ENCODE measurements around the gene FBXW10. TPM values are rescaled to one million over a fixed set of nuclear protein-coding genes. Genes with fewer than 3 reads are reported as not detected.
"Not testable (repeated sequence)": the region's sequence is repeated elsewhere in the genome, so short reads cannot be mapped to it uniquely, and the experiment has no call there.

Gene FBXW10, protein sequence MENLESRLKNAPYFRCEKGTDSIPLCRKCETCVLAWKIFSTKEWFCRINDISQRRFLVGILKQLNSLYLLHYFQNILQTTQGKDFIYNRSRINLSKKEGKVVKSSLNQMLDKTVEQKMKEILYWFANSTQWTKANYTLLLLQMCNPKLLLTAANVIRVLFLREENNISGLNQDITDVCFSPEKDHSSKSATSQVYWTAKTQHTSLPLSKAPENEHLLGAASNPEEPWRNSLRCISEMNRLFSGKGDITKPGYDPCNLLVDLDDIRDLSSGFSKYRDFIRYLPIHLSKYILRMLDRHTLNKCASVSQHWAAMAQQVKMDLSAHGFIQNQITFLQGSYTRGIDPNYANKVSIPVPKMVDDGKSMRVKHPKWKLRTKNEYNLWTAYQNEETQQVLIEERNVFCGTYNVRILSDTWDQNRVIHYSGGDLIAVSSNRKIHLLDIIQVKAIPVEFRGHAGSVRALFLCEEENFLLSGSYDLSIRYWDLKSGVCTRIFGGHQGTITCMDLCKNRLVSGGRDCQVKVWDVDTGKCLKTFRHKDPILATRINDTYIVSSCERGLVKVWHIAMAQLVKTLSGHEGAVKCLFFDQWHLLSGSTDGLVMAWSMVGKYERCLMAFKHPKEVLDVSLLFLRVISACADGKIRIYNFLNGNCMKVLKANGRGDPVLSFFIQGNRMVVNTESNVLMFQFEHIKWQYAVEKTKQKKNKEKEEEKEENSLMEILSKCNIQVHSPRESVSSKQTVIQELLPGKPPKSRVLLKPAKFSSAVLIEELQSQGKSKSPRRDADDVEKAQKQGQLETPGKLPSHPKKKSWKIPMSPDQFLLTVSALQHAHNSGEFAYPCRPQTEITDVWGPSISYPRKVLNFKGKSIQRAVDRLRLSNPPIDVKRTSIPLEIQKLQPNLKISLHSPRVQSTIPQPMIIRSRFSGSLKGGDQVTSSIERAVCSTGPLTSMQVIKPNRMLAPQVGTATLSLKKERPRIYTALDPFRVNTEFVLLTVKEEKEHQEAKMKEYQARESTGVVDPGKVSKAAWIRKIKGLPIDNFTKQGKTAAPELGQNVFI
- polyA plus RNA-seq, result under 1 TPM in 2 of 3 donors, not detected in 1; 0.05 to 0.12 TPM

DNA sequence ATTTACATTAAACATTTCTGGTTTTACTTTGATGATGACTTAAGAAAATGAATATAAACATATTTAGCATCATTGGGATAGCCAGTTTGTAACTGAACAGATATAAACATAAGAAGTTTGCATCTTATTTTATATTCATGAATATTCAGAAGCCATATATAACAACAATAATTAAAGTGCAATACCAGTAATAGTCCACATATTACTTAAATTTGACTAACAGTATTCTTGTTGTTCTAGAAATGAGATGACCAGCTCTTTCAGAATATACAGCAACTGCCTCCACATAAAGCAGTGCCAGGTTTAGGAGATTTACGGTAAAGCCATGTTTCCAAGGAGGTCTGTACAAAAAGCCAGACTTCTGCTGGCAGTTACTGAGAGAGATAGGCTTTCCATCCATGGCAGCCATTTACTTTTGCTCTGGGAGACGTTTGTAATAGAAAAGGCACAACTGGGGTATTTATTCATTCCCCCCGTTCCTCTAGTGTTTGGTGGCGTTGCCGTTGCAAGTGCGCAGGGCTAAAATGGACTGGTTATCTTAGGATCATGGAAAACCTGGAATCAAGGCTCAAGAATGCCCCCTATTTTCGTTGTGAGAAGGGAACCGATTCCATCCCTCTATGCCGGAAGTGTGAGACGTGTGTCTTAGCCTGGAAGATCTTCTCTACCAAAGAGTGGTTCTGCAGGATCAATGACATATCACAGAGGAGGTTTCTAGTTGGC lies at the start of gene FBXW10:
FBXW10 (plus strand) TSS at position 356 of the 723 bp plus-strand sequence; CDS start at position 547, 191 bp downstream.
- not testable (repeated sequence) for H3K27ac ChIP-seq (ENCODE audit: low read depth, low read length)
- WGBS, 3 donors, result 22 to 50% (median 35%) methylated on average over 8 to 9 of the region's 10 CpGs

DNA sequence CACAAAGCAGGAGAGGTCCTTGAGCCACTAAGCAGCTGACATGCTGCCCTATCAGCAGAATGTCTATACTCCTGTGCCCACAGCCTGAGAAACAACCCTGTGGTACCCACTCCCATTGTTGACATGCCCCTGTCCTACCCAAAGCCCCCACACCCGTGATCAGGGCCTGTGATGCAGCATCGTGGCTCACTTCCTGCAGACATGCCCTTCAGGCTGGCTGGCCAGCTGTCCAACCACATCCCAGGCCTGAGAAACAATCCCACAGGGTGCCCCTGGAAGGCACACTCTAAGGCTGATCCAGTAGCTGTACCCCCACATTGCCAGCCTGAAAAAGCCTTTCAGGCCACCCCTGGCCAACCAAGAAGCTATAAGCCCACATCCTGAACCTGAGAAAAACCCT lies 48.7 kb upstream of the FBXW10 start:
- H3K27ac ChIP-seq (ENCODE audit: low read depth, low read length), result not testable (repeated sequence)
- 58 to 74% (median 66%) methylated on average over 2 of the region's 2 CpGs for WGBS, 3 donors

DNA sequence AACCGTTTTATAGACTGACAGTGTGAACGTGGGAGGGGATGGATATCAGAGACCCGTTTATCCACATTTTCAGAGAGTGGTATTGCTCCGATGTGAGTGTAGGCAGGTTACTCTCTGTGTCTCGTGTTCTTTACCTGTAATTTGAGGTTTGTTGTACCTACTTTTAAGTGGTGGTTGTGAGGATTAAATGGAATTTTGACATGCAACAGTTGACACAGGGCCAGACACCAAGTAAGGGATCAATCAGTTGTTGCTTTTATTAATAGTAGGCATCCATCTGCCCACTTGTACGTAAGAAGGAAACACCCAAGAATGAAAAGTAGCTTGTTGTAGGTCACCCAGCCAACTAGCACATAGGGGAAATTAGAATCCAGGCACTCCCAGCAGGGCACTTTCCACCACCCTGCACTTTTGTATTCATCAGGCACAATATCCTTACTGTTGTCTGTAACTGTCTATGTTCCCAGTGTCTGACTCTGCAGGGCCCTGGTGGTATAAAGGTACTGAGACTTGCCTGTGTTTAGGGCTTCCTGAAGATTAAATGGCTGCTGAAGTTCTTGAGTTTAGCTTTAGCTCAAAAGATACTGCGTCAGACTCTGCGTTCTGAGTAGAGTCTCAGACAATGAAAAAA lies 45.3 kb upstream of the FBXW10 start:
- WGBS, 3 donors, result 55 to 56% (median 56%) methylated on average over 8 of the region's 8 CpGs
- H3K27ac ChIP-seq (ENCODE audit: low read depth, low read length), result not testable (repeated sequence)

DNA sequence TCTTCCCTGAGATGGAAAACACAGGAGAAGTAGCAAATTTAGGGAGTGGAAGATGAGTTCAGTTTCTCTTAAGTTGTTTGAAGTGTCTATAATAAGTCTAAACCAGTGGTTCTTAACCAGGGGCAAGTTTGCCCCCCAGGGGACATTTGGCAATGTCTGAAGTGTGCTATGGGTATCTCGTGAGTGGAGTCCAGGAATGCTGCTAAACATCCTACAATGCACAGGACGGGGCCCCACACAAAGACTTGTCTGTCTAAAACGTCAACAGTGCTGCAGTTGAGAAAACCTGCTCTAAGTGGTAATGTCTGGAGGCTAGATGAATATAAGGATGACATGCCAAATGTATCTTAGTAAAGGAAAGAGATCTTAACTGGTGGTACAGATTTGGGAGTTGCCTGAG lies 37.9 kb upstream of the FBXW10 start:
- not testable (repeated sequence) for H3K27ac ChIP-seq (ENCODE audit: low read depth, low read length)
- 89 to 96% (median 92%) methylated on average over 3 of the region's 3 CpGs for WGBS, 3 donors

DNA sequence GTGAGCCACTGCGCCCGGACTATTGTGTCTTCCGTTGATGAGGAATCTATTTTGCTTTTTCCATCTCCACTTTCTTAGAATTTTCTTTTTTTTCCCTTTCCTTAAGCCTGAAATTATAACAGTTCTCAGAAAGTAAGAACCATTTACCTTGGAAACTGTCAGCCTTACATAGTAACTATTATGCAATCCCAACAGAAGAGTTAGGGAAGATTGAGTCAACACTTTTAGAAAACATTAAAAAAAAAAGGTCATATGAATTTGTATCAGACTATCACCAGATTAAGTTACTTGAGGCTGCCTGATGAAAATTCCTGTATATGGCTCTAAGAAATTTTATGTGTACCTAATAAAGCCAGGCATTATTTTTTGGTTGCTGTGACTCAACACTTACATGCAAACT lies 35.6 kb upstream of the FBXW10 start:
- WGBS, 3 donors, result 81 to 94% (median 90%) methylated on average over 3 of the region's 3 CpGs
- not testable (repeated sequence) for H3K27ac ChIP-seq (ENCODE audit: low read depth, low read length)

DNA sequence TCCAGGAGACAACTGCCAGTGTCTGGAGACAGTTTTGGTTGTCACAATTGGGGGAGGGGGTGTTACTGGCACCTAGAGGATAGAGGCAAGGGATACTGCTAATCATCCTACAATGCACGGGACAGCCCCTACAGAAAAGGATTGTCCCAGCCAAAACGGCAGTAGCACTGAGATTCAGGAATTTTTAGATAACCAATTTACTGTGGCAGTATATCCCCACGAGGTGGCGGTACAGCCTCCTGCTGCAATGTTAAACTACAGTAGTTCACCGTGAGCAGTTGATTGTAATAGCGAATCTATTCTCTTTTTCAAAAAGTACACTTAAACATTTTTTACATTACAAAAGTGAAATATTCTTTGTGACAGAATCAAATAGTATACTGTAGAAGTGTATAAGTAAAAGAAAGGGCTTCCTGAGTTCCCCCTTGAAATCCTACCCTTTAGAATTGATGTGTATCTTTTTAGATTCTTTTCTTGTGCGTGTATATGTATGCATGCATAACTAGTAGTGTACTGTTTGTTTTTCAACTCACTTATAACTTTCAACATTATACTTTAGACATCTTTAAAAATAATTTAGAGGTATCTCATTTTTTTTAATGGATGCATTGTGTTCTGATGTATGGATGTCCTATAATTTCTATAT lies 31.4 kb upstream of the FBXW10 start:
- H3K27ac ChIP-seq (ENCODE audit: low read depth, low read length), result not testable (repeated sequence)
- WGBS, 3 donors, result 11 to 18% (median 12%) methylated on average over 7 of the region's 7 CpGs

DNA sequence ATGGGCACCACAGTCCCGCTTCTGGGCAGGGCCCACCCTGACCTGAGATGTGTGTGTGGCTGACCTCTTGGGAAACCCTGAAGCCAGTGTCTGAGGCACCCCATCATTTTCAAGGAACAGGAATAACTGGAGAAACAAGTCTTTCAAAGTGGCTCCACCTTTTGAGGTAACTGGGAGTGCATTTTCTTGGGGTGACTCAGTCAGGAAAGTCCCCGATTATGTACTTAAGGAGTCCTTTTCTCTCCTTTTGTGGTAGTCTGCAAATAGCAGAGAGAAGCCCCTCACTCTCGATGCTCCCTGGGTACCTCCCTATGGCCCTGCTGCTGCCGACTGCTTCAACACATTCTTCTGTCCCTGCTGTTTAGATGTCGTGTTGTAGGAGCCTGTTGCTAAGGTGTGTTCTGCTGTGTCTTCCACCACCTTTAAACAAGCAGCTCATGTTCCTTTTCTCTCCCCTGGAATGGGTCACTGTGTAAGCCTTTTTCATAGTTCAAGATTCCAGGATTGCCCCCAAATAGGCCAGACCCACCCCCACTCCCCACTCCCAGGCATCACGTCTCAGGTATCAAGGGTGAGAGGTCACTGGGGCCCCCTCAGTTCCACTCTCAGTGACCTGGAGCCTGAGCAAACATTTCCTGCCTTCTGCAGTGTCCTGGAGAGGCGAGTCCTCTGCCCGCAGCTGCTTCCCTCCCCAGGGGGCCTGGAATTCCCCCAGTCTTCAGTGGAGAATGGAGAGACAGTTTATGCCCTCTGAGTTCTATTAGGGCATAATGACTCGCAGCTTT lies 25.0 kb upstream of the FBXW10 start:
- 51 to 64% (median 62%) methylated on average over 8 of the region's 9 CpGs for WGBS, 3 donors
- not testable (repeated sequence) for H3K27ac ChIP-seq (ENCODE audit: low read depth, low read length)

DNA sequence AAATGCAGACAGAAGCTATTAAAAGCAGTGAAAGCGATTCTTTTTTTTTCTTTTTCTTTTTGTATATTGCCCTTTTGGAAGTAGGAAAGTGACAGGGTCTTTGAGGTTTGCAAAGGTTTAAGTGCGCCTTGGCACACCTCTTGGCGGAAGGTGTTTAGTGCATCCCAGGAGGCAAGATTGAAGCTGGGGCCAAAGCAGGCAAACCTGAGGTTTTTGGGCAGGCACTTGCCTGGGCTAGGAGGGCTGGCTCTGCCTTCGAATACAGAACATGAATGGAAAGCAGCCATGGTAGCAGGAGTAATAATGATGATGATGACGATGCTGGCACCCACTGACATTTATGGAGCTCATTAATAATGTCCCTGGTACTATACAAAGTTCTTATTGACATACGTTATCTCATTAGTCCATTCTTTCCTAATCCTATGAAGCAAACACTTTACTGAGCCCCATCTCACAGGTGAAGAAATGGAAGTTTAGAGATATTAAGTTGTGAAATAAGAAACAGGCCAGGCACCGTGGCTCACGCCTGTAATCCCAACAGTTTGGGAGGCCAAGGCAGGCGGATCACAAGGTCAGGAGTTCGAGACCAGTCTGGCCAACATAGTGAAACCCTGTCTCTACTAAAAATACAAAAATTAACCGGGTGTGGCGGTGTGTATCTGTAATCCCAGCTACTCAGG lies 24.3 kb upstream of the FBXW10 start:
- WGBS, 3 donors, result 64 to 84% (median 83%) methylated on average over 9 to 12 of the region's 12 CpGs
- H3K27ac ChIP-seq (ENCODE audit: low read depth, low read length), result not testable (repeated sequence)

DNA sequence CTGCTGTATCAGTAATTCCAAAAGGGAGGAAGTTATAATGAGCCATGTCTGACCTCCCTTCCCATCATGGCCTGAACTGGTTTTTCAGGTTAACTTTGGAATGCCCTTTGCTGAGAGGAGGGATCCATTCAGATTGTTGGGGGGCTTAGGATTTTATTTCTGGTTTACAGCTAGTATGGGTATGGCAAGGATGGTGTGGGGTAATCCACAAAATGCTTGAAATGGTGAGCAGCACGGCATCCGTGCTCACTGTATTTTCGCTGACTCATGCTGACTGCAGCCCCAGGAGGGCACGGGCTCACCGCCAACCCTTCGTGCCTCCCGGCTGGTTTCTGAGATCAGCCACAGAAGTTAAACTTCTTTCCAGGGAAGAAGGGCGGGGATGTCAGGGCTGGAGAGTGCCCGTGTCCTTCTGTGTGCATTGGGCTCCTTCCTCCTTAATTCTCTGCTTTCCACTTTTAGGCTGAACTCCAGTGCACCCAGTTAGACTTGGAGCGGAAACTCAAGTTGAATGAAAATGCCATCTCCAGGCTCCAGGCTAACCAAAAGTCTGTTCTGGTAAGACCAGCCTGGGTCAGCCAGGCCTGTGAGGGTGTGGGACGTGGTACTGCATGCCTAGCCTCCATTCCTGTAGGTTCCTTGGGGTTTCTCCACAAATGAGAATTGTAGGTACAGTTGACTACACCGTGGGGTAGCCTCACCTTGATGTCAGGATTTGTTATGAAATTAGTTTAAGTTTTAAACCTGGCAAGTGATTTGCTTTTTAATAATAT lies 21.9 kb upstream of the FBXW10 start:
- not testable (repeated sequence) for H3K27ac ChIP-seq (ENCODE audit: low read depth, low read length)
- 70 to 93% (median 87%) methylated on average over 1 to 3 of the region's 12 CpGs for WGBS, 3 donors

DNA sequence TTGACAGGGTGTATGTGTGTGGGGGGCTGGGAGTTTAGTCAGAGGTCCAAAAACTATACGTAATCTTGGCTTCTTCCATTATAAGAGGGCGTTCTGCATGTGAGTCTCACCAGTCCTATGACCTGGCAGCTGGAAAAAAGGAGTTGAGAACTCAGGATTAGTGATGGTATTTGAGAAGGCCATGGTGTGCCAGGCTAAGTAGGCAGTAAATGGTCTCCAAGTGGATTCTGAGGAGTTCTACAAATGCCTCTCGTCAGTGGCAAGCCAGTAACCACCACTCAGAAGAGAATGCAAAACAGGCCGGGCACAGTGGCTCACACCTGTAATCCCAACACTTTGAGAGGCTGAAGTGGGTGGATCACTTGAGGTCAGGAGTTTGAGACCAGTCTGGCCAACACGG lies 21.2 kb upstream of the FBXW10 start:
- not testable (repeated sequence) for H3K27ac ChIP-seq (ENCODE audit: low read depth, low read length)
- WGBS, 3 donors, result 76 to 91% (median 81%) methylated on average over 5 of the region's 5 CpGs

DNA sequence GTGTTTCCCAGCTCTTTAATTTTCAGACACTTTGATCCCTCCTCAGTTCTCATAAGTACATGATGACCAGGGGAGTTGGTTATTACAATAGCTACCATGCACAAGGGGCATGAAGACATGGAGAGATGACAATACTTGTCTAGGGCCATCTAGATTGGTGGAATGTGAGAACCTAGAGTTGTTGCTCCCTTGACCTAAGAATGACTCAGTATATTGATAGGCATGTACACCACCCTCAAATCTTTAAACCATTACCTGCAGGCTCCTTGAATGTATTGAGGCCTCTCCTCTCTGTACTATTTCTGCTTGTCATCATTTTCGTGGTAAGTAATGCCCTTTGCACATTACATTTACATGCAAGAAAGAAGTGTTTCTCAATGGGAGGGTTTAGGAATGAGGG lies 20.3 kb upstream of the FBXW10 start:
- H3K27ac ChIP-seq (ENCODE audit: low read depth, low read length), result not testable (repeated sequence)
- WGBS, 3 donors, result 78 to 94% (median 92%) methylated on average over 1 of the region's 1 CpG

DNA sequence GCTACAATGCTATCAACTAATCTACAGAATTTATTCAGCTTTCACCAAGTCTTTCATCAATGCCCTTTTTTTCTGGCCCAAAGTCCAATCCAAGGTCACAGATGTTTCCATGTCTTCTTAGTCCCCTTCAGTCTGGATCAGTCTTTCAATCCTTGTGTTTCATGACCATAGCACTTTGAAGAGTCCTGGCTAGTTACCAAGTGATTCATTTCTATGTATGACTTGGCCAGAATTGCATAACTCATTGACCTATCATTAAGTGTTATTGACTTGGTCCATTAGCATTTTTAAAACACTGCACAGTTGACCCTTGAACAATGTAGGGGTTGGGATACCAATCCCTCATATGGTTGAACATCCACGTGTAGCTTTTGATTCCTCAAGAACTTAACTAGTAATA lies 11.4 kb upstream of the FBXW10 start:
- not testable (repeated sequence) for H3K27ac ChIP-seq (ENCODE audit: low read depth, low read length)
- 72 to 88% (median 82%) methylated on average over 1 of the region's 1 CpG for WGBS, 3 donors

DNA sequence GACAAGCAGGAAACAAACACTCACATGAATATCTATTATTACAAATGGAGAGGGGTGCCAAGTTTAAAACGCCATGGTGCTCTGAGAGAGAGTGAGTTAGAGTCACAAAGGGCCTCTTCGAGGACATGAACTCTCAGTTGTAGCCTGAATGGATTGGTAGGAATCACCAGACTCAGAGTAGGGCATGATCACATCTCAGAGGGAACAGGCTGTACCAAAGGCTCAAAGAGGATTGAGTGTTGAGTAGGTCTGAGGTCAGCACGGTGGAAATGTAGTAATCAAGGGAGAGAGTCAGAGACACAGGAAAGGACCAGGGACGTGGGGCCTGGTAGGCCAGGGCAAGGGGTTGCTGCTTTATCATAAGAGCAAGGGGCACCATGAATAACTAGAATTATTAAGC lies 10.5 kb upstream of the FBXW10 start:
- 66 to 77% (median 73%) methylated on average over 3 to 4 of the region's 4 CpGs for WGBS, 3 donors
- not testable (repeated sequence) for H3K27ac ChIP-seq (ENCODE audit: low read depth, low read length)

DNA sequence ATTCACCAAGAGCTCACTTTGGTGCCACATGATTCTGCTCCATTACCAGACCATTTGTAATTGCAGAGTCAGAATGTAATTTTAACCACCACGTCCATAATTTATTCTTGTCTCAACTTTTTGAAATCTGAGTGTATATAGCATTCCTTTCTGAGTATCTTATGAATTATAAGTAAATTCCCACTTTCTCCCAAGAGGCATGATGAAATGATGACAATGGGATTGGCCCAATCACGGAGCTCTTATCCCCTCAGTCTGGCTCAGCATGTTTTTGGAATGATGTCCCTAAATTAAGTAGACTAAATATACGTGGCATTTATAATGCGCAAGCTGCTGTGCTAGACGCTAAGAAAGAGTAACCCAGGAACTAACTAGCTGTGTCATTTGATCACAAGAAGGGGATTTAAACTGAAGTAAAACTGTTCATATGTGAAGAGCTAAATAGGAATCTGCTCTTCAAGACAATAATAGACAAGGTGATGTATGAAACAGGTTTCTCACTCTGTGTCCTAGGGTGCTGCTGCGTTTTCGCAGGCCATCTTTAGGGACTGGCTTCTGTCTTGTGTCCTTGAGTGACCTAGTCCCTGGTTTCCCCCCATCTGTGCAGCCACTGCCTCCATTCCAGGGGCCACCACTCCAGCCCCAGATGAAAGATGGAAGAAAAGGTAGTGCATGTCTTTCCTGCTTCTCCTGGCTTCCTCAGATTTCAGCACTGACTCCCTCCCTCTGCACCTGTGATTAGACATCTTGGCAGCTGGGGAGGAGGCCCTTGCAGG lies 4.0 kb upstream of the FBXW10 start:
- not testable (repeated sequence) for H3K27ac ChIP-seq (ENCODE audit: low read depth, low read length)
- WGBS, 3 donors, result 72 to 88% (median 78%) methylated on average over 7 of the region's 7 CpGs

DNA sequence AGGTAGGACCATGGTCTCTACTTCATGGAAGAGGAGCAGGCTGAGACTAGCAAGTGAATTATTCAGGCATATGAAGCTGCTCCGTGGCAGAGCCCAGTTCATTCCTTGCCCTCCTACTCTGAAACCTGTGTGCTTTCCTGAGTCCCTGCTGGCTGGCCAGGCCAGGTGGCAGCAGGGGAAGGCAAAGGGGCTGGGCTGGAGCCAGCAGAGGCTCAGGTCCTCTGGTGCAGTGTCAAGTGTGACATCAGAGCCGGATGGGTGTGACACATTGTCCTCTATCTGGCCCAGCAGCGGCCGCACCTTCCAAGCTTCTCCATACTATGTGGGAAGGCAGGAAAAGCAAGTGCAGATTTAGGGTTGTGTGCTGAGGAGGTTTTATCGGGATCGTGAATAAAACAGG lies 2.6 kb upstream of the FBXW10 start:
- WGBS, 3 donors, result 74 to 90% (median 86%) methylated on average over 2 to 3 of the region's 6 CpGs
- not testable (repeated sequence) for H3K27ac ChIP-seq (ENCODE audit: low read depth, low read length)
